Endothelial cell (in vitro differentiated cells): ENCODE results near the gene MAP3K5. TPM values are rescaled to one million over a fixed set of nuclear protein-coding genes. Genes with fewer than 3 reads are reported as not detected.

Experiments used
- DNase-seq: peaks from one replicate; pipeline ENCODE4 v3.0.0; 2021; ENCODE audit warnings: low spot score
- H3K27ac Mint-ChIP-seq: one replicate; pipeline ENCODE4 v1.8.0; 2021; ENCODE audit warnings: mixed read lengths, inconsistent platforms; ENCODE audit not compliant: unreplicated experiment
- H3K27me3 Mint-ChIP-seq: one replicate; pipeline ENCODE4 v1.8.0; 2021; ENCODE audit warnings: mild to moderate bottlenecking, moderate library complexity, mixed read lengths, inconsistent platforms; ENCODE audit not compliant: unreplicated experiment
- H3K36me3 Mint-ChIP-seq: one replicate; pipeline ENCODE4 v1.8.0; 2021; ENCODE audit warnings: mild to moderate bottlenecking, low read depth, mixed read lengths, inconsistent platforms; ENCODE audit not compliant: unreplicated experiment
- H3K4me1 Mint-ChIP-seq: one replicate; pipeline ENCODE4 v1.8.0; 2021; ENCODE audit warnings: mild to moderate bottlenecking, mixed read lengths, inconsistent platforms; ENCODE audit not compliant: unreplicated experiment
- H3K4me3 Mint-ChIP-seq: one replicate; pipeline ENCODE4 v1.8.0; 2021; ENCODE audit warnings: mild to moderate bottlenecking, mixed read lengths, inconsistent platforms; ENCODE audit not compliant: unreplicated experiment
- H3K9me3 Mint-ChIP-seq: one replicate; pipeline ENCODE4 v1.8.0; 2021; ENCODE audit warnings: mixed read lengths, inconsistent platforms; ENCODE audit not compliant: unreplicated experiment
- CTCF ChIP-seq: fragments of 200-600 bp; sonication (generic); IDR thresholded peaks from one replicate; pipeline ENCODE4 v1.5.0; 2021; ENCODE audit warnings: antibody characterized with exemption; ENCODE audit not compliant: unreplicated experiment
- total RNA-seq: library from RNA; stranded (reverse); fragmentation: NEBNext Ultra II Directional; extraction: Animal tissue kit (Norgen Biotek cat#: 25700); gene quantifications from one replicate; pipeline ENCODE4 v1.2.1, GENCODE V29; 2021; ENCODE audit not compliant: unreplicated experiment

Gene MAP3K5
- total RNA-seq, 1 donor from 2014 or later = 0.33 TPM

GRCh38 chr6:136550045-136550329 lies 242.3 kb downstream of the MAP3K5 start:
- Mint-ChIP-seq H3K4me3 (no peak overlapping the region), H3K9me3 (no peaks in the 10 kb centered on the region), H3K36me3 (no peaks in the 10 kb centered on the region), H3K4me1 (peaks cover 4% of the 10 kb centered on the region), H3K27me3 (peaks cover 11% of the 10 kb centered on the region), H3K27ac (no peak overlapping the region)
- peak; percentile 44 for DNase-seq
- TF ChIP-seq CTCF = no peak

DNA sequence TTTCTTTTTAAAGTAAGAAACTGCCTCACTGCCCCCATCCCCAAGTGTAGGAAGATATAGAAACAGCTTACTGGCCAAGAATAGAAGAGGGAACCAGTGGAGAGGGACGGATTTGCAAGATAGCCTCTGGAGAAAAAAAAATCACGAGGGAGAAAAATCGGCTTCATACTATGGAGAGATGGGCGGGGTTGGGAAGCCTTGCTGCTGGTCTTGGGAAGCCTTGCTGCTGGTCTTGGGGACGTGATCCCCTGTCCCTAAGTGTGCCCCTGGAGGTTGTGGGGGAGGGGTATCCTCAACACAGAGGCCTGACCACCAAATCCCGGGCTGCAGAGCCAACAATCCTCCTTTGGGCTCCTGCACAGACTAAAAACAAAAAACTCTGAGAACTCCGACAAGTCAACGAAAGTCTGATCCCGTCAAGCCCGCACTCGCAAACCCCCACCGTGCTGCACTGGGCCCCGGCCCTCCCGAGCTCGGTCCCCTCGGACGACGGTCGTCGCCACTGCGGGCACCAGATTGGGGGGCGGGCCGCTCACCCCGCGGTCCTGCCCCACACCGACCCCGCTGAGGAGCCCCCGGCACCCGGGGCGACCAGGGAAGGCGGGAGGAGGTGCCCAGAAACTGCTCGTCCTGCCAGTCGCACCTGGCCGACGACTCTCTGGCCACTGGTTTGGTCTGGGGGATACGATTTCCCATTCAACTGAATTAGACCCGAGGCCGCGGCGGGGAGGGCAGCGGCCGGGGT lies 242.8 kb downstream of the MAP3K5 start:
- TF ChIP-seq CTCF = no peak
- H3K27ac Mint-ChIP-seq = no peak overlapping the region
- H3K9me3 Mint-ChIP-seq = no peaks in the 10 kb centered on the region
- H3K27me3 Mint-ChIP-seq = peaks cover 11% of the 10 kb centered on the region
- H3K36me3 Mint-ChIP-seq = no peaks in the 10 kb centered on the region
- peaks cover 4% of the 10 kb centered on the region for H3K4me1 Mint-ChIP-seq
- peak overlapping the region; percentile 89 for H3K4me3 Mint-ChIP-seq
- DNase-seq = peak; percentile 11

GRCh38 chr6:136548582-136549299 lies 243.5 kb downstream of the MAP3K5 start:
- Mint-ChIP-seq H3K27ac (no peak overlapping the region), H3K27me3 (peaks cover 11% of the 10 kb centered on the region), H3K4me3 (peak overlapping the region; percentile 89), H3K4me1 (peaks cover 4% of the 10 kb centered on the region), H3K9me3 (no peaks in the 10 kb centered on the region), H3K36me3 (no peaks in the 10 kb centered on the region)
- no peak for DNase-seq
- TF ChIP-seq CTCF = no peak

DNA sequence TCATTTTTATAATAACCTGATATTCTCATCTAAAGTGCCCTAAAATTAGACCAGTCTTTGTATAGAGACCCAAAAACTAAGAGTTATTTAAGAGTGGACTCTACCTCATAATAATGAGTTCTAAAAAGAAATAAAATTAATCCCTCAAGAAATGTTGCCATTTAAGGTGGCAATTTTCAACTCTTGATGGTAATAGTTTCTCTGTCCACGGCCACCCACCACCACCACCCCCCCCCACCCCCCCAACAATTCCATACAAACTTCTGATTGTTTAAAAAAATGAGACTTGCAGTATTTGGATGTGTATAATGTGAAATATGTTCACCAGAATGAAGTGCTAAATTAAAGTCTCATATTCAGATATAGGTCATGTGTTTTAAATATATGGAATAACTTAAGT lies 244.4 kb downstream of the MAP3K5 start:
- H3K4me1 Mint-ChIP-seq = peaks cover 4% of the 10 kb centered on the region
- no peak overlapping the region for H3K4me3 Mint-ChIP-seq
- no peak for DNase-seq

More for the DNA sequence above, 244.4 kb downstream of the MAP3K5 start:
- H3K27me3 Mint-ChIP-seq = peaks cover 10% of the 10 kb centered on the region
- no peaks in the 10 kb centered on the region for H3K9me3 Mint-ChIP-seq
- no peak overlapping the region for H3K27ac Mint-ChIP-seq
- H3K36me3 Mint-ChIP-seq = no peaks in the 10 kb centered on the region
- no peak for TF ChIP-seq CTCF
